IPS DF 19.7 (cell line): ENCODE data around the gene ATF5.

Source experiments
- DNase-seq: peaks from one replicate; pipeline ENCODE4 v3.0.0-alpha.2; 2013; ENCODE audit warnings: low read depth, low spot score

The ATF5 gene

GRCh38 chr19:49894879-49895565 is 34.0 kb upstream of the ATF5 start:
- DNase-seq = no peak

GRCh38 chr19:49895566-49896297 is 33.3 kb upstream of the ATF5 start:
- no peak for DNase-seq

DNA sequence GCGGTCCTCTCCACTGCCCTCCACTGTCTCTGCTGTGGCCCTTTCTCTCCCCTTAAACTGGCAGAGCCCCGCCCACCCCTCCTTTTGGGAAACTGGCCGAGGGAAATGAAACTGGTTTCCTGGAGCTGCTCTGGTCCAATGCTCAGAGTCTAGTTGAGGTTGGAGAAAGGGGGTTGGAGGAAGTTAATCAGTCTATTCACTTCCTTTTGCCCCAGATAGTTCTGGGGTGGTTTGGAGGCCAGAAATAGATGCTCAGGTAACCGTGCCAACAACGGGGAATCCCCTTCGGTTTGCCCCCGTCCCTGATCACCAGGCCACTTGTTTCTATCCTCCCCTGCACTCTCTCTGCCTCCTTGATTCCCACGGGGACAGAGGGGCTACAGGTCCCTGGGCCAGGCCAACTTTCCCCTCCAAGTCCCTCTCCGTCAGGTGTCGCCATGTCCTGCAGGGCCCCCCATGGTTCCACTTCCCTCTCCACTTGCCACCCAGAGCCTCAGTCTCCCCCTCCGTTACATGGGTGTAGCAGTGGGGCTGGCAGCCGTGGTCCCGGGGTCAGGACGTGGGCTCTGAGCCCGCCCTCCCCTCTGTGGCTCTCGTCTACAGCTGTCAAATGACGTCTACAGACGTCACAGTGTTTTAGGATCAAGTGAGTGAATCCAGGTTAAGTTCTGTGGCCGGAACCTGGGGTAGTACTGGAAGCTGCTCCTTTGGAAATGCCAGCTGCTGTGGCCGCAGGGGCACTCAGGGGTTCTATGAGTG is 32.0 kb upstream of the ATF5 start, which contains the start of gene IL4I1:
IL4I1 (minus strand) TSS at position 25 of the 759 bp plus-strand sequence. CDS start 727 bp downstream, outside the sequence.
- no peak for DNase-seq

DNA sequence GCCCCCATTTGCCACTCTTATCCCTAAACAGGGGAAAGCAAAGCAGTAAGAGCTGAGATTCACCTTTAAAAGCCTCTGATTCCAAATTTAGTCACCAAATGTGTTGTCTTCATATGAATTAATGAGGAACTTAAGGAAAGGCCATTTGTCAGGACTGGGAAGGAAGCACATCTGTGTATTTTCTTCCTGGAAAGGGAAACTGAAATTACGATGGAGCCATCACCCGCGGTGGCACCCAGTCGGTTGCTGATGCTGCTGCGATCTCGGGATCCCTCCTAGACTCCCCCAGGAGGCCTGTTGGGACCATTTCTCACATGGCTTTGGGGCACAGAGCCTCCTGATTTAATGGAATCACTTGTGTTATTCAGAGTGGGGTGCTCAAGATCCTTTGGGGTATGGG is 24.9 kb upstream of the ATF5 start:
- no peak for DNase-seq

GRCh38 chr19:49906879-49907564 is 22.0 kb upstream of the ATF5 start:
- DNase-seq = no peak

GRCh38 chr19:49907745-49908446 is 21.1 kb upstream of the ATF5 start:
- DNase-seq = no peak

GRCh38 chr19:49908480-49909420 is 20.3 kb upstream of the ATF5 start:
- no peak for DNase-seq

DNA sequence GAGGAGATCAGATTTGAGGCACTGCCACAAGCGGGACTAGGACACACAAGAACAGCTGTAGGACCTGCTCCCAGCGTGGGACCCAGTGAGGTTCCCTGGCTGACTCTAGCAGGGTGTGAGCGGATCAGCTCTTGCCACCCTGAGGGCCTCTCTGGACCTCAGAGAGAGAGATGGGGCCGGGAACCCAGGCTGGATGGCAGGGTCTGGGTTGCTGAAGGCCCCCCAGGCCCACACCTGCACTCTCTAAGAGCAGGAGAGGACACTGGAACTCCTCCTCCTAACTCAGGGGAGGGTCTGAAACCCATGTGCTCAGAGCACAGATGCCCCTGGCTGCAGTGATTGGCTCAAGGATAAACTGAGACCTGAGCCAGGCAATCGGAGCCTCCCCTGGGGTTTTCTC is 18.8 kb upstream of the ATF5 start:
- DNase-seq = no peak

GRCh38 chr19:49911381-49912145 is 17.4 kb upstream of the ATF5 start:
- DNase-seq = no peak

GRCh38 chr19:49912965-49913685 is 15.9 kb upstream of the ATF5 start:
- DNase-seq = no peak

- no peak for DNase-seq
These were observed 15.3 kb upstream of the ATF5 start for GRCh38 chr19:49913720-49914119.

- no peak for DNase-seq
These were observed 13.7 kb upstream of the ATF5 start for GRCh38 chr19:49915271-49915670.

DNA sequence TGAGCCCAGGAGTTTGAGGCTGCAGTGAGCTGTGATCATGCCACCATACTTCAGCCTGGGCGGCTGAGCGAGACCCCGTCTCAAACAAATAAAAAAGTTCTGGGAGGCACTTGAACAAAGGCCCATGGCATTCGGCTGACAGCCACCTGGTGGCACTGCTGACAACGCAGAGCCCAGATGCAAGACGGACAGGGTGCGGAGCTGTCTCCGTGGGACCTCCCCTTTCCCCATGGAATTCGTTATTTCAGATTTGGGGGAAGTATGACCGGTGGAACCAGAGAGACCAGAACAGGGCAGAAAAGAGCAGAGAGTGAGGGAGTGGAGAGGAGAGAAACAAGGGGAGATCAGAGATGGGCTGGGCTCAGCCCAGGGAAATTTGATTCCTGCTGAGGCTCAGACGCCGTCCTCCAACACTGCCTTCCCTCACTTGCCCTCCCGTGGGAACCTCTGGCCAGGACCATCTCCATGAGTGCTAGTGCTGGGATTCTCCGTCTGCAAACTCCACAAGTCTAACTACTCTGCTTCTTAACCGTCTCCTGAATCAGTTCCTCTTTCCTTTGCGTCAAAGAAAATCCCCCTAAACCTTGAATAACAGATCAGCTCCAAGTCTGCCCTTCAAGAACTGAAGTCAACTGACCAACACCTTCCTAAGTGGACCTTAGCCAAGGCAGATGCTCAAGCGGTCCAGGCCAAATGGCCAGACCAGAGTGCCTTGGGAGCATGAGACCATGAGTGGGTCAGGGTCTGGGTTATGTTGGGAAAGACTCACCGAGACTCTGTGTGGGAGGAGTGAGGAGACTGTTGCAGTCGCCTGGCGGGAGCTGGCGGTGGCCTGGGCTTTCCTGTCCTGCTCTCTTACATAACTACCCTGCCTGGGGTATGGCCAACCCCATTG is 11.9 kb upstream of the ATF5 start:
- no peak for DNase-seq

DNA sequence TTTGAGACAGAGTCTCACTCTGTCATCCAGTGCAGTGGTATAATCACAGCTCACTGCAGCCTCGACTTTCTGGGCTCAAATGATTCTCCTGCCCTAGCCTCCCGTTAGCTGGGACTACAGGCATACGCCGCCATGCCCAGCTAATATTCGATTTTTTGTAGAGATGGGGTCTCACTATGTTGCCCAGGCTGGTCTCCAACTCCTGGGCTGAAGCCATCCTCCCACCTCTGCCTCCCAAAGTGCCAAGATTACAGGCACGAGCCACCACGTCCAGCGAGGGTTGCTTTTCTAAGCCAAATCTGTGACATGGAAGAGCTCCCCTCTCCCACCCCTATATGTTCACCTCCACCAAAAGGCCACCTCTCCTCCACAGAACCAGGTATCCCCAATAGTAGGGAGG is 10.9 kb upstream of the ATF5 start:
- DNase-seq = no peak

- DNase-seq = no peak
These were observed 8.2 kb upstream of the ATF5 start for GRCh38 chr19:49920624-49921363.

DNA sequence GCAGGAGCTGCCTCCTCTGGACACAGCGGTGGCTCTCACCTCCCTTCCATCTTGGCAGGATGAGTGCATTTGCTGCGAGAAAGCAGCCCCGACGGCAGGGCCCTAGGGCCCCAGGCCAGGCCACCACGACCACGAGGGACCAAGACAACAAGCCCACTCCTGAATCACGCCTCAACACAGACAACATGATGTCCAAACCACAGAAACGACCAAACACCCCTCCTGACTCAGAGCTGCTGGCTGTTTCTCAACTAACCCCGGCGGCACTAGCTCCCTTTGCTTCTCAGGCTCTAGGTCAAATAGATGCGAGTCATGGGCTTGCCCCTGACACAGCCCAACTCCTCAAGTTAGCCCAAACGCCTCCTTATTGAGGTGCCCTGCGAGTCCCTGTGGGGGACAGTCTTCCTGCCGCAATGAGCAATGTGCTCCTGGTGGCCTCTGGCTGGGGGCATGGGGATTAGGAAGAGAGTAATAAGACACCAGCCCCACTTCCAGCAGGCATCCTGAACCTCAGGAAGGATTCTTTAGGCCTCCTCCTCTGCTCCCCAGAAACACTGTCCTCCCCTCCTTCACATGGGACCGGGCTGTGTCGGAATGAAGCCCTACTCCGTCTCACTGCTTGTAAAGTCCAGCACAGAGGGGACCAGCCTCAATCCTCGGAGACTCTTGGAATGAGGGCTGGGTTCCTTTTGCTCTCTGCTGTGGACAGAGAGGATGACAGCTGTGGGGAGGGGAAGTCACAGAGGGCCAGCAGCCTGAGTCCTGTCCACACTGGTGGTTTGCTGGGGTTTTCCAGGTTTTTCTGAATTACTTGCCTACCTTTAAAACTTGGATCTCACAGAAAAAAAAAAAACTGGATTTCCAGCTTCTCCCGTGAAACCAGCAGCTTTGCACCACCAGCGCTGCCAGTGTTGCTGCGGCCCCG is 6.9 kb upstream of the ATF5 start:
- no peak for DNase-seq
